HG03460 (cell line): ENCODE results near the gene EWSR1.

ENCODE experiments used
- ATAC-seq: cut with Tn5 transposase; IDR thresholded peaks from one replicate; pipeline ENCODE4 v1.9.1; 2021; ENCODE audit not compliant: unreplicated experiment

Gene EWSR1

GRCh38 chr22:29302681-29303465 is 34.8 kb downstream of the EWSR1 start:
- no peak for ATAC-seq

- ATAC-seq: no peak
These were observed 37.7 kb downstream of the EWSR1 start for GRCh38 chr22:29305836-29306174.

- ATAC-seq: no peak
These were observed 38.2 kb downstream of the EWSR1 start, which contains the start of gene GAS2L1 for GRCh38 chr22:29306175-29306834. TSS of gene GAS2L1 (plus strand) at chr22:29306650. CDS start at chr22:29308106, 1,456 bp downstream.

- ATAC-seq: no peak
These were observed 38.9 kb downstream of the EWSR1 start for GRCh38 chr22:29306835-29307595.

- no peak for ATAC-seq
These were observed 39.6 kb downstream of the EWSR1 start for GRCh38 chr22:29307596-29308147.

- ATAC-seq: no peak
These were observed 40.2 kb downstream of the EWSR1 start for GRCh38 chr22:29308148-29308790.

- ATAC-seq: no peak
These were observed 40.8 kb downstream of the EWSR1 start for GRCh38 chr22:29308791-29309262.

- no peak for ATAC-seq
These were observed 41.4 kb downstream of the EWSR1 start for GRCh38 chr22:29309332-29310064.

- no peak for ATAC-seq
These were observed 42.2 kb downstream of the EWSR1 start for GRCh38 chr22:29310065-29310862.

- ATAC-seq: no peak
These were observed 42.8 kb downstream of the EWSR1 start for GRCh38 chr22:29310863-29311339.

GRCh38 chr22:29311464-29312217 is 43.6 kb downstream of the EWSR1 start:
- ATAC-seq: no peak

- no peak for ATAC-seq
These were observed 44.4 kb downstream of the EWSR1 start for GRCh38 chr22:29312218-29313125.

GRCh38 chr22:29313126-29313575 is 45.1 kb downstream of the EWSR1 start:
- ATAC-seq: no peak

- no peak for ATAC-seq
These were observed 45.8 kb downstream of the EWSR1 start for GRCh38 chr22:29313576-29314466.

GRCh38 chr22:29314537-29315285 is 46.6 kb downstream of the EWSR1 start:
- no peak for ATAC-seq
